Fibroblast of lung (primary cell): Measurements from ENCODE around the gene TTLL9.

Experiments used
- EZH2 ChIP-seq: IDR thresholded peaks from 2 replicates; pipeline ENCODE4 v1.5.1; 2012; ENCODE audit warnings: low read length, control low read depth, mild to moderate bottlenecking; ENCODE audit errors: missing control alignments
- TF ChIP-seq, protein P1 (sequence below), 2 donors: IDR thresholded peaks in 1 of 2; conservative IDR thresholded peaks in 1 of 2; 1 replicate in 1 of 2; 2 replicates in 1 of 2; pipeline ENCODE4 v1.5.1; 2011 to 2012; ENCODE audit warnings: low read length in 2 of 2, control low read depth in 1 of 2, inconsistent platforms in 1 of 2, low read depth in 1 of 2, mild to moderate bottlenecking in 1 of 2

DNA sequence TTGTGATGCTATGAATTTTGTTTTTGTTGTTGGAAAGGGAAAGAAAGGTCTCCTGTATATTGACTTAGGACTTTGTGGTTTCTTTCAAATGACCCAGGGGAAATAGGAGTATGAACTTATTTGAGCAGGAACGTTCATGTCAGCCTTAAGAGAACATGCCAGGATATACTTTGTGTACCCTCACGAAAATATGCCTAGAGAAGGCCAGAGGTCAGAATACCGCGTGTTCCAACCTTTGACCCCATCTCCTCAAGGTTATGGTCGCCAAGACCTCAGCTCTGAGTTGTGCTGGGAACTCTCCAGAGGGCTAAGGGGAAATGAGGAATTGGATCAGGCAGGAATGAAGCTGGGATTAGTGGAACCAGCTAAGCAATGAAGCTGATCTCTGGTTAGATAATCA, 11.5 kb downstream of the TTLL9 start:
- TF ChIP-seq, protein P1, sequence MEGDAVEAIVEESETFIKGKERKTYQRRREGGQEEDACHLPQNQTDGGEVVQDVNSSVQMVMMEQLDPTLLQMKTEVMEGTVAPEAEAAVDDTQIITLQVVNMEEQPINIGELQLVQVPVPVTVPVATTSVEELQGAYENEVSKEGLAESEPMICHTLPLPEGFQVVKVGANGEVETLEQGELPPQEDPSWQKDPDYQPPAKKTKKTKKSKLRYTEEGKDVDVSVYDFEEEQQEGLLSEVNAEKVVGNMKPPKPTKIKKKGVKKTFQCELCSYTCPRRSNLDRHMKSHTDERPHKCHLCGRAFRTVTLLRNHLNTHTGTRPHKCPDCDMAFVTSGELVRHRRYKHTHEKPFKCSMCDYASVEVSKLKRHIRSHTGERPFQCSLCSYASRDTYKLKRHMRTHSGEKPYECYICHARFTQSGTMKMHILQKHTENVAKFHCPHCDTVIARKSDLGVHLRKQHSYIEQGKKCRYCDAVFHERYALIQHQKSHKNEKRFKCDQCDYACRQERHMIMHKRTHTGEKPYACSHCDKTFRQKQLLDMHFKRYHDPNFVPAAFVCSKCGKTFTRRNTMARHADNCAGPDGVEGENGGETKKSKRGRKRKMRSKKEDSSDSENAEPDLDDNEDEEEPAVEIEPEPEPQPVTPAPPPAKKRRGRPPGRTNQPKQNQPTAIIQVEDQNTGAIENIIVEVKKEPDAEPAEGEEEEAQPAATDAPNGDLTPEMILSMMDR (conservative IDR thresholded peaks at IDR 0.05 in 1 of 2, IDR thresholded peaks at IDR 0.05 in 1 of 2; ENCODE audit: low read depth in 1 of 2, low read length in 2 of 2) = no peak
- no peak for TF ChIP-seq EZH2
